ENCODE data around the gene DENND1A.

DNA sequence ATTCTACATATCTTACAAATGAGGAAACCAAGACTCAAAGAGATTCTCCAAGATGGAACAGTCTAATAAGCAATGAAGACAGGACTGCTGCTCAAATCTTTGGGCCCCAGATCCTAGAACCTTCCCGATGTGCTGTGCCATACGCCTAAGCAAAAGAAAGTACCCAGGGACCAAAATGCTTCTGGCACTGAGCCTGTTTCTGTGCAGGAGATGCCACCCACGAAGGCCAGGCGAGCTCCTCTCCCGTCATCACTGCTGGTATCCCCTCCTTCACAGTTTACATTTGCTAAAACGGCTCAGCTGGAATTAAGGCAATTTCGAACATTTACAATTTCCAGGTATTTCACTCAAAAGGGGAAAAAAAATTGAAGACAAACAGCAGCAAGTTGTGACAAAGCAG is 277.5 kb downstream of the DENND1A start:
- TF ChIP-seq, protein P1, sequence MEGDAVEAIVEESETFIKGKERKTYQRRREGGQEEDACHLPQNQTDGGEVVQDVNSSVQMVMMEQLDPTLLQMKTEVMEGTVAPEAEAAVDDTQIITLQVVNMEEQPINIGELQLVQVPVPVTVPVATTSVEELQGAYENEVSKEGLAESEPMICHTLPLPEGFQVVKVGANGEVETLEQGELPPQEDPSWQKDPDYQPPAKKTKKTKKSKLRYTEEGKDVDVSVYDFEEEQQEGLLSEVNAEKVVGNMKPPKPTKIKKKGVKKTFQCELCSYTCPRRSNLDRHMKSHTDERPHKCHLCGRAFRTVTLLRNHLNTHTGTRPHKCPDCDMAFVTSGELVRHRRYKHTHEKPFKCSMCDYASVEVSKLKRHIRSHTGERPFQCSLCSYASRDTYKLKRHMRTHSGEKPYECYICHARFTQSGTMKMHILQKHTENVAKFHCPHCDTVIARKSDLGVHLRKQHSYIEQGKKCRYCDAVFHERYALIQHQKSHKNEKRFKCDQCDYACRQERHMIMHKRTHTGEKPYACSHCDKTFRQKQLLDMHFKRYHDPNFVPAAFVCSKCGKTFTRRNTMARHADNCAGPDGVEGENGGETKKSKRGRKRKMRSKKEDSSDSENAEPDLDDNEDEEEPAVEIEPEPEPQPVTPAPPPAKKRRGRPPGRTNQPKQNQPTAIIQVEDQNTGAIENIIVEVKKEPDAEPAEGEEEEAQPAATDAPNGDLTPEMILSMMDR (IDR thresholded peaks at IDR 0.05), result no peak
- TF ChIP-seq POLR2A (IDR thresholded peaks at IDR 0.05), result no peak

All from heart left ventricle (tissue), 13 donors.